Right renal cortex interstitium (tissue), 3 donors: ENCODE results near the gene IDH1. TPM values are rescaled to one million over a fixed set of nuclear protein-coding genes. Genes with fewer than 3 reads are reported as not detected.
"Not testable (repeated sequence)": the region's sequence is repeated elsewhere in the genome, so short reads cannot be mapped to it uniquely, and the experiment has no call there.

Source experiments
- DNase-seq, 3 donors: peaks; one replicate each; pipeline ENCODE4 v3.0.0-alpha.2; 2013; ENCODE audit warnings: low read depth in 3 of 3, low spot score in 2 of 3
- polyA plus RNA-seq, 3 donors: library from polyadenylated mRNA; unstranded; fragments of 120-200 nt; gene quantifications; one replicate each; pipeline ENCODE4 v1.2.1, GENCODE V29; 2013; ENCODE audit not compliant: insufficient read length in 3 of 3

The IDH1 gene
- polyA plus RNA-seq, 3 donors, result 98.5 to 114 (median 101) TPM

- DNase-seq, result no peak
Measured at GRCh38 chr2:208224802-208225201, 30.1 kb downstream of the IDH1 start.

- no peak for DNase-seq
Measured at GRCh38 chr2:208222351-208222750, 32.5 kb downstream of the IDH1 start.

DNA sequence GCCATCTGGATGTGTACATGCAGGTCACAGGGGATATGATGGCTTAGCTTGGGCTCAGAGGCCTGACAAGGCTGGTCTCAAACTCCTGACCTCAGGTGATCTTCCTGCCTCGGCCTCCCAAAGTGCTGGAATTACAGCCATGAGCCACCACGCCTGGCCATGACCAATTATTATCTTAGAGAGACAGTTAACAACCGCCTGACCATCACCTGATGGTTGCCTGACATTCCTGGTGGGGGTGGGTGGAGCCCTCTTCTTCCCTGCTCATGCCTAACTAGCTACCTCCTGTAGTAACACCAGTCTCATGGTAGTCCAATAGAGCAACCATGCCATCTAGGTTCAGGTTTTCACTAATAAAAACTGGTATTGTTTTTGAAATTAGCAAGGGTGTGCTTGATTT lies 33.0 kb downstream of the IDH1 start:
- DNase-seq, result not testable (repeated sequence)

DNA sequence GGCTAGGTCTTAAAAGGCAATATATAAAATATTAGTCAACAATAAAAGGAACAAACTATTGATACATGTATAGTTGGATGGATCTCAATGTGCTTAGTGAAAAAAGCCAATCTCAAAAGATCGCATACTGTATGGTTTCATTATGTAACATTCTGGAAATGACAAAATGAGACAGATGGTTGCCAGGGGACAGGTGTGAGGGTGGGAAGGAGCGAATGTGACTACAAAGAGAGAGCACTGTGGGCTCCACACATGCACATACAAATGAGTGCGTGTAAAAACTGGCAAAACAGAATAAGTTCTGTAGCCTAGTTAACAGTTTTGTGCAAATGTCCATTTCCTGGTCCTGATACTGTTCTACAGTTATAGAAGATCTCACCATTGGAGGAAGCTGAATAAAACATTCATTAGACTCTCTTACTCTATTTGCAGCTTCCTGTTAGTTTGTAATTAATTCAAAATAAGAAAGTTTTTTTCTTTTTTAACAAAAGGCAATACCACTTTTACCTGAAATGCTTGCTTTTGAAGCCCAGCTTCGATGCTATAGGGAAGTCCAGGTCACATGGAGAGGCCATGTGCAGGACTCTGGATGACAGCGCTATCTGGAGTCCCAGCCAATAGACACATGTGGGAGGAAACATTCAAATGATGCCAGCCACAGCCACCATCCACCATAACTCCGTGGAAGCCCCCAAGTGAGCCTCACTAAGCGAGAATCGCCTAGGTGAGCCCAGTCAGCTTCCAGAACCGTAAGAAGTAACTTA lies 44.0 kb downstream of the IDH1 start:
- no peak for DNase-seq

DNA sequence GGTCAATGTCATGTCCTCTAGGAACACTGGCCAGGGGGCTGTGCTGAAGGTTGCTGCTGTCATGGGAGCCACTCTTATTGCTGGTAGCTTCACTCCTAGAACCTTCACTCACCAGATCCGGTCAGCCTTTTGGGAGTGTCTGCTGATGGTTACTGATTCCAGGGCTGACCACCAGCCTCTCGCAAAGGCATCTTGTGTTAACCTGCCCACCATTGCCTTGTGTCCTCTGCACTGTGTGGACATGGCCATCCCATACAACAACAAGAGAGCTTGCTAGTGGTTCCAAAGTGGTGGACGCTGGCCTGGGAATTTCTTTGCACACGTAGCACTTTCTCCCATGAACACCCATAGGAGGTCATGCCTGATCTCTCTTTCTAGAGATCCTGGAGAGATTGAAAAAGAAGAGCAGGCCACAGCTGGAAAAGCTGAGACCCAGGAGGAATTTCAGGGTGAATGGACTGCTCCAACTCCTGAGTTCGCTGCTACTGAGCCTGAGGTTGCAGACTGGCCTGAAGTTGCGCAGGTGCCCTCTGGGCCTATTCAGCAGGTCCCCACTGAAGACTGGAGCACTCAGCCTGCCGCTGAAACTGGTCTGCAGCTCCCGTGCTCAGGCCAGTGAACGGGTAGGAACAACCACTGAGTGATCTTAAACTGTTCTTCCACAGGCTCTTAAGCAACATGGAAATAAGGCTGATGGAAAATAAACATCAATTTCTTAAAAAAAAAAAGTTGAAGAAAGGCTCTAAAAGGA lies 46.4 kb downstream of the IDH1 start:
- no peak for DNase-seq

DNA sequence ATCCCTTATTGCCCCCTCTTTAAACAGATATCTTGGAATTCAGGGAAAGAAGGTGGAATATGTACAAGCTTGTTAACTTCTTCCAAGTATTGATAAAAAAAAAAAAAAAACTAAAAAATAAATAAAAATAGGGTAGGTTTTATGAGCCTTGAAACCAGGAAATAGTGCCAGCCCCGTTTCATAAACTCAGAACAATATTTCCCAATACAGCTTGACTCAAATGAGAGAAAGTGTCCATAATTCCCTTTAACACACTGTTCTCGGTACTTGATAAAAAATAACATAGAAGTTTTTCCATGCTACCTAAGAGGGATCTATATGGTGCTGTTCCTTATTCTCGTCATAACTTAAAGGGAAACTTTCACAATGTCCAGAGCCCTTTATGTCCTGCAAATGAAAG lies 47.1 kb downstream of the IDH1 start:
- DNase-seq, result no peak

DNA sequence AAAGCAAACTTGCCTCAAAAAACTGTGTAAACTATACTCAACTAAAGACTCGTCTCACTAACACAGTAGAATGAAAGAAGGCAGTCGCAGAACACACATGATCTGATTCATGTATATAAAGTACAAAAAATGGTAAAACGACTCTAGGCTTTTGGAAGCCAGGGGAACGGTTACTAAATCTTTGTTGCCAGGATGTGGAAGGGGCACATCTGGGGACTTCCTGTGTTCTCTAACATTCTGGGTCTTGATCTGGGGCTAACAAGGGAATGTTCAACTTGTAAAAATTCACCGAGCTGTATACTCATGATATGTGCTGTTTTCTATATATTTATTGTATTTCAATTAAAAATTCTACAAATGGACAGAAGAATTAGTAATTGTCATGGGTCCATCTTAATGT lies 50.7 kb downstream of the IDH1 start:
- no peak for DNase-seq

DNA sequence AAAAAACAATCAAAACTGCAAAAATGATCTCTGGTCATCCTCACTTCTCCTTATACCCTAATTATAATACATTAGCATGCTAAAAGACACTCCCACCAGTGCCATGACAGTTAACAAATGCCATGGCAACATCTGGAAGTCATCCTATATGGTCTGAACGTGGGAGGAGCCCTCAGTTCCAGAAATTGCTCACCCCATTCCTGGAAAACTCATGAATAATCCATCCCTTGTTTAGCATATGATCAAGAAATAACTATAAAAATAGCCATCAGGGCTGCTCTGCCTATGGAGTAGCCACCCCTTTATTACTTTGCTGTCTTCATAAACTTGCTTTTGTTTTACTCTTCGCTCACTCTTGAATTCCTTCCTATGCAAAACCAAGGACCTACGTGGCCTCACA lies 59.3 kb downstream of the IDH1 start:
- DNase-seq, result no peak

DNA sequence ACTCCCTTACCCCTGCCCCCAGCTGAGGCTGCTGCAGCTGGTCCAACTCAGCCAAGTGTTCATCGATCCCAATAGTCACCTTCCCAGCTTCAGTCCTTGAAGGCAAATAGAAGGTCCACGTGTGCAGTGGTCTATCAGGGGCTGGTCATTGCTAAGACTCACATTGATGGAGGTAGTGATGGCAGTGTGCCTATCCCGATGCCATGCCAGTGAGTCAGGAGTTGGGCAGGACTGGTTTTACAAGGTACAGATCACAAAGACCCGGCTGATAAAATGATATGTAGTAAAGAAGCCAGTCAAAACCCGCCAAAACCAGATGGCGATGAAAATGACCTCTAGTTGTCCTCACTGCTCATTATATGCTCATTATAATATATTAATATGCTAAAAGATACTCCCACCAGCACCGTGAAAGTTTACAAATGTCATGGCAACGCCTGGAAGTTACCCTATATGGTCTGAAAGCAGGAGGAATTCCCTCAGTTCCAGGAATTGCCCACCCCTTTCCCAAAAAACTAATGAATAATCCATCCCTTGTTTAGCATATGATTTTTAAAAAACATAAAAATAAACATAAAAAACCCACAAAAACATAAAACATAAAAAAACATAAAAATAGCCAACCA lies 62.1 kb downstream of the IDH1 start:
- DNase-seq, result no peak

GRCh38 chr2:208189810-208190503 lies 64.9 kb downstream of the IDH1 start, which contains the start of gene C2orf80:
Gene C2orf80 (minus strand): TSS chr2:208190030. CDS start chr2:208186986, 3,044 bp downstream.
- no peak for DNase-seq

- DNase-seq, result no peak
Measured at GRCh38 chr2:208189069-208189809, 65.6 kb downstream of the IDH1 start.

- DNase-seq, result no peak
Measured at GRCh38 chr2:208186893-208187292, 68.0 kb downstream of the IDH1 start.

DNA sequence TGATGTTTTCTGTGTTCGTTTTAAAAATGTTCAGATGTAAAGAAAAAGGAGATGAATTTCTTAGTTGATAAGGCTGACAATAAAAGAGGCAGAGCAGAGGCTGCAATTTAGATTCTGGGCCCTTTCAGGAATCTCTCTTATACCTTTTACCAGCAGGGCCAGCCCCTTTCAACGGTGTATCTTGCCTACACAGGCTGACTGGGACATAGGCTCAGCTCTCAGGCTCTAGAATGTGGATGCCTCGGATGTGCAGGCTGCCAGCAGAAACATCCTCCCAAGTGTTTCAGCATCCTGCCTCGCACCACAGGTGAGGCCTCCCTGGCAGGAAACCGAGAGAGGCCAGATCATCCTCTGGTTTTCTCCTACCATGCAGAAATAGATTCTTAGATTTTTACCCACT lies 68.4 kb downstream of the IDH1 start:
- DNase-seq, result no peak

Other genes starting within 250 kb of the IDH1 start
- 10 to 100 TPM; 12.7 to 16.1 (median 13.4) TPM for gene PLEKHM3, start 229.5 kb downstream of the IDH1 start, polyA plus RNA-seq
- gene CRYGD, start 130.5 kb downstream of the IDH1 start, polyA plus RNA-seq, result under 1 TPM in 1 of 3 donors, not detected in 2; 0.21 TPM
- gene CRYGC, start 125.2 kb downstream of the IDH1 start, polyA plus RNA-seq, result not detected
- gene CRYGB, start 108.9 kb downstream of the IDH1 start, polyA plus RNA-seq, result not detected
- gene CRYGA, start 91.5 kb downstream of the IDH1 start, polyA plus RNA-seq, result not detected
- under 1 TPM; 0.21 to 0.85 (median 0.44) TPM for gene C2orf80, start 65.0 kb downstream of the IDH1 start, polyA plus RNA-seq
- 10 to 100 TPM; 24.3 to 27.2 (median 25.6) TPM for gene PIKFYVE, start 11.2 kb upstream of the IDH1 start, polyA plus RNA-seq
- 10 to 100 TPM; 36.6 to 43.1 (median 40.2) TPM for gene PTH2R, start 151.7 kb upstream of the IDH1 start, polyA plus RNA-seq